Sigmoid colon (tissue), 4 donors: Measurements from ENCODE around the gene AP2A1.

Experiments used
- EP300 ChIP-seq, 4 donors: sonication (generic); formaldehyde crosslinking; IDR thresholded peaks; one replicate each; pipeline ENCODE4 v1.6.1; 2017; ENCODE audit warnings: antibody characterized with exemption in 4 of 4
- POLR2A ChIP-seq, 2 donors: fragments of 450-650 bp; IDR thresholded peaks; one replicate each; pipeline ENCODE4 v1.6.1; 2016; ENCODE audit warnings: antibody characterized with exemption in 2 of 2, mild to moderate bottlenecking in 2 of 2, moderate library complexity in 2 of 2
- POLR2AphosphoS5 ChIP-seq, 4 donors: sonication (generic); formaldehyde crosslinking; IDR thresholded peaks; one replicate each; pipeline ENCODE4 v1.6.1; 2017; ENCODE audit warnings: antibody characterized with exemption in 4 of 4
- TF ChIP-seq, protein P1 (sequence below), 4 experiments: fragments of 450-650 bp in 3 of 4; fragments of 200-600 bp in 1 of 4; IDR thresholded peaks; one replicate each; pipeline ENCODE4 v1.5.1; 2016 to 2019; ENCODE audit warnings: antibody characterized with exemption in 4 of 4, mild to moderate bottlenecking in 3 of 4, moderate library complexity in 2 of 4

DNA sequence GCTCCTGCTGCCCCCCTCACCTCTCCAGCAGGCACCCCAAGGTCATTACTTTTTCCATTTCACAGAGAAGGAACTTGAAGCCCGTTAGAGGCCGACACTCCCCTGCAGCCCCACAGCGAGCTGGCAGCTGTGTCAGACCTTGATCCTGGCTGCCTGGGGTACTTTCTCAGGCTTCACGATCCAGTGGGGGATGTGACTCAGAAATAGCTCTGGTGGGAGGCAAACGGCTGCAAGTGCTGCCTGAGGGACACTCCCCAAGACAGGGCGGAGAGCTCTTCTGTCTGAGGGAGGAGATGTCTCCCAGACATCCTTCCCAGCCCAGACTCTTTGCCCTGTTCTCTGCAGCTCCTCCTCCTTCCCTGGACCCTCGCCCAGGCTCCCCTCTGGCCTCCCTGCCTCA lies 8.5 kb upstream of the AP2A1 start:
- TF ChIP-seq, protein P1, sequence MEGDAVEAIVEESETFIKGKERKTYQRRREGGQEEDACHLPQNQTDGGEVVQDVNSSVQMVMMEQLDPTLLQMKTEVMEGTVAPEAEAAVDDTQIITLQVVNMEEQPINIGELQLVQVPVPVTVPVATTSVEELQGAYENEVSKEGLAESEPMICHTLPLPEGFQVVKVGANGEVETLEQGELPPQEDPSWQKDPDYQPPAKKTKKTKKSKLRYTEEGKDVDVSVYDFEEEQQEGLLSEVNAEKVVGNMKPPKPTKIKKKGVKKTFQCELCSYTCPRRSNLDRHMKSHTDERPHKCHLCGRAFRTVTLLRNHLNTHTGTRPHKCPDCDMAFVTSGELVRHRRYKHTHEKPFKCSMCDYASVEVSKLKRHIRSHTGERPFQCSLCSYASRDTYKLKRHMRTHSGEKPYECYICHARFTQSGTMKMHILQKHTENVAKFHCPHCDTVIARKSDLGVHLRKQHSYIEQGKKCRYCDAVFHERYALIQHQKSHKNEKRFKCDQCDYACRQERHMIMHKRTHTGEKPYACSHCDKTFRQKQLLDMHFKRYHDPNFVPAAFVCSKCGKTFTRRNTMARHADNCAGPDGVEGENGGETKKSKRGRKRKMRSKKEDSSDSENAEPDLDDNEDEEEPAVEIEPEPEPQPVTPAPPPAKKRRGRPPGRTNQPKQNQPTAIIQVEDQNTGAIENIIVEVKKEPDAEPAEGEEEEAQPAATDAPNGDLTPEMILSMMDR (IDR thresholded peaks at IDR 0.05) = no peak
- TF ChIP-seq POLR2A (IDR thresholded peaks at IDR 0.05) = no peak
- TF ChIP-seq POLR2AphosphoS5 (IDR thresholded peaks at IDR 0.05) = no peak
- no peak for TF ChIP-seq EP300 (IDR thresholded peaks at IDR 0.05)
